ENCODE measurements around the gene GPR137. TPM values are rescaled to one million over a fixed set of nuclear protein-coding genes. Genes with fewer than 3 reads are reported as not detected.

The GPR137 gene
- total and polyA plus RNA-seq, 9 of the 15 experiments (the other 6 are each of a cell fraction or from before 2014, with no cell fraction given): 0.32 to 26.7 (median 10.7) TPM

GRCh38 chr11:64261556-64262080 is 24.0 kb upstream of the GPR137 start:
- in situ Hi-C loops (cut with MboI): no loop called here
- CTCF ChIA-PET (ENCODE audit: low intra/inter-chr PET ratio): no interaction called here
- intact Hi-C loops (cut with micrococcal nuclease): no loop called here
- Histone ChIP-seq H3K79me2 (ENCODE audit: control insufficient read depth, insufficient read depth, low read length) (no peaks in the 10 kb centered on the region), H3K4me3 (no peak overlapping the region), H3K9ac (ENCODE audit: insufficient read depth in 1 of 2, low read depth in 2 of 2, low read length in 2 of 2) (no peak overlapping the region; a peak in 1 of 4 replicates), H4K20me1 (replicated peaks; ENCODE audit: control insufficient read depth, insufficient read depth, low read length) (0 out of 2 replicates have a peak, but pooled peaks cover 4% of the 10 kb centered on the region), H3K4me2 (ENCODE audit: insufficient read depth, low read length) (no peak overlapping the region), H3K27ac (ENCODE audit: extremely low read depth, low read depth, low read length) (no peak overlapping the region), H3K27me3 (ENCODE audit: control insufficient read depth in 2 of 2, insufficient read depth in 2 of 2, low read length in 2 of 2) (no peaks in the 10 kb centered on the region), H3K9me1 (ENCODE audit: control insufficient read depth, insufficient read depth, low read length) (no peaks in the 10 kb centered on the region), H3K4me1 (replicated peaks in 1 of 2; ENCODE audit: control insufficient read depth in 2 of 2, insufficient read depth in 2 of 2, low read length in 2 of 2) (peaks cover 0 to 42% of the 10 kb centered on the region in 2 experiments; a peak in 2 of 5 replicates), H3K36me3 (ENCODE audit: control insufficient read depth, insufficient read depth, low read length) (peaks cover 90% of the 10 kb centered on the region), H2AFZ (ENCODE audit: low read depth, low read length) (no peak overlapping the region), H3K9me3 (replicated peaks; ENCODE audit: control insufficient read depth, insufficient read depth, low read depth, low read length) (no peaks in the 10 kb centered on the region)
- WGBS (ENCODE audit: insufficient coverage, low coverage, missing lambda C conversion rate): 89% methylated on average over 12 of the region's 18 CpGs
- BruUV-seq (replicated peaks): no TSS peak
- DNase-seq (ENCODE audit: extremely low read depth in 1 of 4, low spot score in 3 of 4): no peak
- ATAC-seq: no peak
- POLR2A ChIA-PET: interaction anchor here (0.6 to 1.2 kb wide), 5 partner anchors 10 to 428 kb away, joined by 3 to 7 read pairs (median 4); partner anchors contain the start of gene PLCB3
- no peak for FAIRE-seq
- TF ChIP-seq NELFE (IDR thresholded peaks at IDR 0.05; ENCODE audit: insufficient read depth, insufficient read length) (no peak), ZNF668 (CRISPR knock-in tag; IDR thresholded peaks at IDR 0.05) (no peak), RERE (CRISPR knock-in tag; IDR thresholded peaks at IDR 0.05; ENCODE audit: borderline replicate concordance) (no peak), ZNF431 (CRISPR knock-in tag; IDR thresholded peaks at IDR 0.05) (no peak), TFAP4 (CRISPR knock-in tag; IDR thresholded peaks at IDR 0.05; ENCODE audit: borderline replicate concordance) (no peak), GTF3C2 (IDR thresholded peaks at IDR 0.05; ENCODE audit: borderline replicate concordance, extremely low read depth, insufficient read length) (no peak), HNRNPK (IDR thresholded peaks at IDR 0.05; ENCODE audit: low read depth, low read length, poor library complexity, severe bottlenecking) (no peak), MLX (CRISPR knock-in tag; conservative IDR thresholded peaks at IDR 0.05) (no peak)
